Right renal pelvis (tissue), 4 donors: Measurements from ENCODE around the gene VCAM1. TPM values are rescaled to one million over a fixed set of nuclear protein-coding genes. Genes with fewer than 3 reads are reported as not detected.

Experiments used
- DNase-seq, 4 donors: peaks; one replicate each; pipeline ENCODE4 v3.0.0-alpha.2; 2013; ENCODE audit warnings: low read depth in 4 of 4, low spot score in 3 of 4, missing footprints in 1 of 4
- polyA plus RNA-seq, 4 donors: library from polyadenylated mRNA; unstranded; fragments of 120-200 nt; gene quantifications; one replicate each; pipeline ENCODE4 v1.2.1, GENCODE V29; 2013; ENCODE audit not compliant: insufficient read length in 4 of 4

Gene VCAM1
- polyA plus RNA-seq, 4 donors, result 27.6 to 49.6 (median 41.1) TPM

- peak in 1 of 4 donors; percentile 26 for DNase-seq
Observed at GRCh38 chr1:100721526-100722207, 2.1 kb downstream of the VCAM1 start.

DNA sequence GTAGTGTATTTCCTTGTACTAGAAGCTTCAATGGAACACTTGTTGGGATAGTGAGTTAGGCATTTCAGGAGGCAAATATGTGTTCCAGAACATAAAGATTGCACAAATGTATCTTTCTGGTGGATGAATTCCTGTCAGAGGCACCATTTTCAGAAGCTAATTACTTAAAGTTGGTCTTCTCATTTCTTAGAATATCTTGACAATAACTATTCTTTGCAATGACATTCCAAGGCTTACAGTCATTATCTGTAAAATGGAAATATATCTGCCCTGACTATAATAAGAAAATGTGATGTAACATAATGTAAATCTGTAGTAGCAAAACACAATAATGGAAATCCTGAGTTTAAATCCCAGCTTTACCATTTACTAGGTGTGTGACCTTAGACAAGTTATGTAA, 2.7 kb downstream of the VCAM1 start:
- no peak for DNase-seq

DNA sequence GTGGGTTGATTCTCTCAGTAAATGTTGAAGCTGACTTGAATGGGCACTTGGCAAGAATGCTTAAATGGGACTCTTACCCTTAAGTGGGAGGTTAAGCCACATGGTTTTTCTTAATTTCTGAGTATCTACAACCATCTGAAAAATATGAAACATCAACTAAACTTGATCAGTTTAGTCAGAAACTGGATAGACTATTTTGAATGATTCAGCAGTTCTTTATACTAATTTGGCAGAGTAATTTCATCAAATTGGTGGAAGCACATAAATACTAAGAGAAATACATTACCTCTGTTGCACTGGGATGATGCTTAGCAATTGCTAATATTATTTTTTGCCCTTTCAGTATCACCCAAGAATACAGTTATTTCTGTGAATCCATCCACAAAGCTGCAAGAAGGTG, 4.7 kb downstream of the VCAM1 start:
- DNase-seq, result no peak

- DNase-seq, result no peak
Observed at GRCh38 chr1:100730130-100730529, 10.6 kb downstream of the VCAM1 start.

GRCh38 chr1:100731309-100731708, 11.8 kb downstream of the VCAM1 start:
- no peak for DNase-seq

GRCh38 chr1:100731758-100732157, 12.2 kb downstream of the VCAM1 start:
- no peak for DNase-seq

- DNase-seq, result peak in 3 of 4 donors; percentile 32 to 70 (median 38)
Observed at GRCh38 chr1:100734676-100735075, 15.1 kb downstream of the VCAM1 start.

DNA sequence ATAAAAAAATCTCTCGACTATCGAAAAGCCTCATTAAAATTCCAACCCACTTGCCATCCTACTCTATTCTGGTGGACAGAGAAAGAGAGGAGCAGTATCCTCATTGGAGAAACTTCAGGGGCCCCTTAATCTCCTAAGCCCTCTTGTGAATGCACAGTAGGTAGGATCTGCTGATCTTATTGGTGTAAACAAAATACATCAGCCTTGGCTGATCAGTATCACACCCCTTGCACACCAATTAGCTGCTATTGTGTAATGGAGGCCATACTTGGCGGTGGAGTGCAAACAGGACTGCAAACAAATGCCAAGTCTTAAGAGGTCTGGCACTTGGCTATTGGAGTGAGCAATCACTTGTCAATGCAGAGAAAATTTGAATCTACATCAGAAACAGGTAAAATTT, 15.7 kb downstream of the VCAM1 start:
- DNase-seq, result no peak

- no peak for DNase-seq
Observed at GRCh38 chr1:100736324-100736723, 16.8 kb downstream of the VCAM1 start.

DNA sequence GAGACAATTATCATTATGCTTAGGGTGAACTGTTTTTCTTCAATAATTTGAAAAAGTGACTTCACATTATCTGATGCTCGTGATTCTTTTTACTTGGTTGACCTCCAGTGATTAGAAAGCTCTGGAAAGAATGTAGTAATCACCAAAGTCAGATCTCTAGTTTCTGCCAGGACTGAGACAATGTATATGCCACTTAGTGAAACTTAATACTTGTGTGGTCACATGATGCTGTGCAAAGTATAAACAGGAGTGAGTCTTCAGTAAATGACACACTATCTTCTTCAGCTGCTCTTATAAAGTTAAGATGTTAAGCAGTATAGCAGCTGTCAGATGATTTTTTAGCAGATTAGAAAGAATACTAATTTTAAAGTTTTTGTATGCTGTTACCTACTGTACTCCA, 17.2 kb downstream of the VCAM1 start:
- no peak for DNase-seq

DNA sequence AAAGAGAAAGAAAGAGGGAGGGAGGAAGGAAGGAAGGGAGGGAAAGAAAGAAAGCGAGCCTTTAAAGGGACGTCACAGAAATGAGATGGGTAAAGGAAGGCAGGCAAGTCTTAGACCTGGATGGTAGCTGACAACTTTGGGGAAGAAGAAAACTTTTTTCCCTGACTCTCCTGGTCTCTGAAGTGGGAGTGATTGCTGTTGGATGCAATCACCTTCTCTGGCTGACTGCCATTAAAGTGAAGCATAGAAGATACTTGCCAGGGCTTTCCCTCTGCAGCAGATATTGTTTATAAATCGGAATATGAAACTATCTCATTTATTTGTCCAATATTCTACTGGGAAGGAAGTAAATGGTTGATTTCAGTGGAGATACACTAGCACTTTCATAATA, 27.0 kb downstream of the VCAM1 start:
- no peak for DNase-seq

- no peak for DNase-seq
Observed at GRCh38 chr1:100747771-100748170, 28.2 kb downstream of the VCAM1 start.

GRCh38 chr1:100750005-100750885, 30.7 kb downstream of the VCAM1 start:
- no peak for DNase-seq

- DNase-seq, result no peak
Observed at GRCh38 chr1:100752791-100753190, 33.2 kb downstream of the VCAM1 start.

DNA sequence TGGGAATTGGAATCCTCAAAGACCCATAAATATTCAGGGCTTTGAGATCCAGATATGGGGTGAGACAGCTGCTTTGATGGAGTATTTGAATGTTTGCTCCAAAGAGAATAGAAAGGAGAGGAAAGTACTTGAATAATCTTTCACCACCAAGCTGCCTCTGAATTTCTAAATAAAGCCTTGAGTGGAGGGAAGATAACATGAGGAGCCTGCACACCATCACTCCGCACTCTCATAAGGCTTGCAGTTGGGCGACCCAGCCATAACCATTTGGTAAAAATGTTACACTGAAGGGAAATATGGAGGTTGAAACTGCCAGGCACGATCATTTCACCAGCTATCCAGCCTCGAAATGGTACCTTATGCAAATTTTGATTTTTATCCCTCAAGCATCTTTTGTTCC, 38.4 kb downstream of the VCAM1 start:
- DNase-seq, result no peak

GRCh38 chr1:100759188-100759587, 39.6 kb downstream of the VCAM1 start:
- no peak for DNase-seq

DNA sequence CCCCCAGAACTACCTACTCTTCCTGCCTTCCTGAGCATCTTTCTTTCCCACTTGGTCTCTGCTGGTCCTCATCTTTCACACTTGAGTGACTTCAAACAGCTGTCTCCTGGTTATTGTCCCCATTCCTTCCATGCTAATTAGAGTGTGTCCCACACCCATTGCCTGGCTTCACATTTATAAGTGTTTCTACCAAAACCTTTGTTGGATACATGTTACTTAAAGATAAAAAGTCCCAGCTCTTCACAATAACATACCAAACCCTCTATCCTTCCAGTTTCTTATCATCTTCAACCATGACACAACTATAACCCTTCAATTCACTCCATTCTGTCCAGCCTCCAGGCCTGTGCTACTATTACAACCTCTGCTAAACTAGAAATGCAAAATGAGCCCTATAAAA, 41.0 kb downstream of the VCAM1 start:
- DNase-seq, result no peak

DNA sequence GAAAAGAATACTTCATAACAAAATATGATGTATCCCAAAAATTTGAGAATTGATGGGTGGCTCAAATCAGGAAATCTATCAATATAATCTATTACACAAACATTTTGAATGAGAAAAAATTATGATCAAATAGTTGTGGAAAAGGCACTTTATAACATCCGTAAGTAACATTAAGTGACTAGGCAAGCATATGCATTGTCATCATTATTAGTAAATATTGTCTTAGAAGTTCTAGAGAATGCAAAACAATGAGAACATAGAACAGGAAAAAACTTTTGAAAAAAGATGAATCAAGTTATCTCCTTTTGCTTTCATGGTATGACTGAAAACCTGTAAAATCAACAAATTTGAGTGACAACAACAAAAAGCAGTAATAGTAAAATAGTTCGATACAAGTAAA, 42.9 kb downstream of the VCAM1 start:
- DNase-seq, result no peak

GRCh38 chr1:100767176-100767890, 47.8 kb downstream of the VCAM1 start:
- no peak for DNase-seq

- DNase-seq, result no peak
Observed at GRCh38 chr1:100769323-100769722, 49.8 kb downstream of the VCAM1 start.

- DNase-seq, result no peak
Observed at GRCh38 chr1:100769906-100770646, 50.5 kb downstream of the VCAM1 start.
